Rectal smooth muscle tissue (tissue), 1 donor: ENCODE results near the gene OR5AN1.

Experiments used
- H3K27ac ChIP-seq: one replicate; pipeline ENCODE4 v1.7.0; 2013; ENCODE audit warnings: low read depth, low read length, inconsistent platforms
- H3K27me3 ChIP-seq: one replicate; pipeline ENCODE4 v1.7.0; 2013; ENCODE audit warnings: low read length; ENCODE audit not compliant: control insufficient read depth, insufficient read depth
- H3K36me3 ChIP-seq: one replicate; pipeline ENCODE4 v1.7.0; 2013; ENCODE audit warnings: low read length; ENCODE audit not compliant: control insufficient read depth, insufficient read depth
- H3K4me1 ChIP-seq: one replicate; pipeline ENCODE4 v1.7.0; 2013; ENCODE audit warnings: low read length; ENCODE audit not compliant: control insufficient read depth, insufficient read depth
- H3K4me3 ChIP-seq: one replicate; pipeline ENCODE4 v1.7.0; 2013; ENCODE audit warnings: low read length
- H3K9ac ChIP-seq: one replicate; pipeline ENCODE4 v1.7.0; 2013; ENCODE audit warnings: low read length

Gene OR5AN1

GRCh38 chr11:59394186-59394585 lies 35.5 kb downstream of the OR5AN1 start:
- no peaks in the 10 kb centered on the region for H3K27me3 ChIP-seq
- no peak overlapping the region for H3K9ac ChIP-seq
- no peaks in the 10 kb centered on the region for H3K4me1 ChIP-seq
- H3K27ac ChIP-seq: no peak overlapping the region
- H3K36me3 ChIP-seq: no peaks in the 10 kb centered on the region
- H3K4me3 ChIP-seq: no peak overlapping the region

GRCh38 chr11:59400461-59401261 lies 42.0 kb downstream of the OR5AN1 start:
- Histone ChIP-seq H3K4me3 (no peak overlapping the region), H3K27ac (no peak overlapping the region), H3K4me1 (no peaks in the 10 kb centered on the region), H3K27me3 (no peaks in the 10 kb centered on the region), H3K9ac (no peak overlapping the region), H3K36me3 (no peaks in the 10 kb centered on the region)

- Histone ChIP-seq H3K4me1 (no peaks in the 10 kb centered on the region), H3K27me3 (no peaks in the 10 kb centered on the region), H3K4me3 (no peak overlapping the region), H3K27ac (no peak overlapping the region), H3K9ac (no peak overlapping the region), H3K36me3 (no peaks in the 10 kb centered on the region)
These were observed 42.5 kb downstream of the OR5AN1 start for GRCh38 chr11:59401262-59401552.

- H3K4me1 ChIP-seq: no peaks in the 10 kb centered on the region
- H3K9ac ChIP-seq: no peak overlapping the region
- no peaks in the 10 kb centered on the region for H3K36me3 ChIP-seq
- no peak overlapping the region for H3K4me3 ChIP-seq
- H3K27ac ChIP-seq: no peak overlapping the region
- no peaks in the 10 kb centered on the region for H3K27me3 ChIP-seq
These were observed 44.9 kb downstream of the OR5AN1 start for GRCh38 chr11:59403546-59403945.

- Histone ChIP-seq H3K4me1 (no peaks in the 10 kb centered on the region), H3K4me3 (no peak overlapping the region), H3K36me3 (no peaks in the 10 kb centered on the region), H3K27me3 (no peaks in the 10 kb centered on the region), H3K9ac (no peak overlapping the region), H3K27ac (no peak overlapping the region)
These were observed 55.0 kb downstream of the OR5AN1 start for GRCh38 chr11:59413646-59414045.

- H3K36me3 ChIP-seq: no peaks in the 10 kb centered on the region
- no peak overlapping the region for H3K9ac ChIP-seq
- no peaks in the 10 kb centered on the region for H3K4me1 ChIP-seq
- H3K4me3 ChIP-seq: no peak overlapping the region
- H3K27ac ChIP-seq: no peak overlapping the region
- H3K27me3 ChIP-seq: no peaks in the 10 kb centered on the region
These were observed 56.4 kb downstream of the OR5AN1 start for GRCh38 chr11:59415111-59415510.

GRCh38 chr11:59416613-59417012 lies 57.9 kb downstream of the OR5AN1 start:
- Histone ChIP-seq H3K36me3 (no peaks in the 10 kb centered on the region), H3K27ac (no peak overlapping the region), H3K4me1 (no peaks in the 10 kb centered on the region), H3K9ac (no peak overlapping the region), H3K27me3 (no peaks in the 10 kb centered on the region), H3K4me3 (no peak overlapping the region)

GRCh38 chr11:59417023-59417422 lies 58.3 kb downstream of the OR5AN1 start:
- Histone ChIP-seq H3K27ac (no peak overlapping the region), H3K9ac (no peak overlapping the region), H3K4me1 (no peaks in the 10 kb centered on the region), H3K27me3 (no peaks in the 10 kb centered on the region), H3K36me3 (no peaks in the 10 kb centered on the region), H3K4me3 (no peak overlapping the region)

GRCh38 chr11:59418156-59418555 lies 59.5 kb downstream of the OR5AN1 start:
- Histone ChIP-seq H3K36me3 (no peaks in the 10 kb centered on the region), H3K27me3 (no peaks in the 10 kb centered on the region), H3K4me3 (no peak overlapping the region), H3K9ac (no peak overlapping the region), H3K27ac (no peak overlapping the region), H3K4me1 (no peaks in the 10 kb centered on the region)
